HG02973 (cell line): Measurements from ENCODE around the gene CTBP2.

Experiments used
- ATAC-seq: cut with Tn5 transposase; IDR thresholded peaks from one replicate; pipeline ENCODE4 v1.9.1; 2021; ENCODE audit warnings: moderate library complexity; ENCODE audit not compliant: unreplicated experiment

The CTBP2 gene

DNA sequence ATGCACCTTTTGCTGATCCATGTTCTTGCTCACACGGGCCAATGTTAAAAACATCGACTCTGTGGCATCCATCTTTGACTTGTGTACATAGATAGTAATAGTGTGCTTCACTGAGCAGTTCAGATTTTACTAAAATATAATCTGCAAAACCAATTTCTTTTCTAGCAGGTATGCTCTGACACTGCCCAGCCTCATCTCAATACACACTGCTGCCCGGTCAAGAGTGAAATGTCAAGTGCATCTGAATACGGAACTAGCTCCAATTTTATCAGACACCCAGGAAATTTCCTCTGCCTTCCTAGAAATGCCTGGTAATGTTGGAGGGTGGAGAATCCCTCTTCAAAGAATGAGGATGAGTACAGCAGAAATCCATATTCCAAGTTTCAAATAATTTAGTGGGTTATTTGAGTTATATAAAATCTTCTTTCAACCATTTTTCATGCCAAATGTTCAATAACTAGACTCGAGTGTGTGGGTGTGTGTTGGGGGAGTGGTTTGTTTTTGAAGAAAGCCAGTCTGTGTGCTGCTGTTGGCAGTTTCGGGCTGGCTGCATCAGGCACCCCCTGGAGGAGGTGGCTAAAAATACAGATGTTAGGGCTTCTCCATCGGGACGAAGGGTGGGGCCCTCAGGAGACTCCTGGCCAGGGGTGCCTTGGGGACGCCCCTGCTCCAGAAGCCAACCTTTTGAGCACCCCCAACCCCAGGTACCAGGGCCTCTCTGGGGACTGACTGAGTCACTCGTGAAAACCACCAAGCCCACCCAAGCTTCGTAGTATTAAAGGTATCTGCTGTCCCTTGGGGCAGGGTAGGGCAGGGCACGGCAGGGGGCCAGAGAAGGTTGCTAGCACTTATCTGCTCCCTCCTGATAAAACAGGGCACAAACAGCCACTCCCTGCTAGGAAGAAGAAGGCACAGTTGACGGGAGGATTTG lies 15.4 kb downstream of the CTBP2 start:
- ATAC-seq: no peak

DNA sequence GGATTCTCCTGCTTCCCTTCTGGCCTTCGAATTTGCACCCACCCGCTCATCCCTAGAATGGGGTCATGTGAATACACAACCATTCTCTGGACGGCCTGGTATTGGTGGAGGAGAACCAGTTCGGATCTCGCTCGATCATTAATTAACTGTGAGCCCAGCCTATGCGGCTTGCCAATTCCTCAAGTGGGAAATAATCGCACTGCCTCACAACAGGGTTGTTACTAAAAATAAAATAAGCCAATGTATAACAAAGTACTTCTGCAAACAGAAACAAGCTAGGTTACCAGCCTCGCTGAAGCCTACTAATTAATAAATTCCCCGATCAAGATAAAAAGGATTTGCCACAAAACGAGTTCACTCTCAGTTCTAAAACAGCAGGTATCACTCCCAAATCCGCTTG lies 16.2 kb downstream of the CTBP2 start:
- ATAC-seq: no peak

DNA sequence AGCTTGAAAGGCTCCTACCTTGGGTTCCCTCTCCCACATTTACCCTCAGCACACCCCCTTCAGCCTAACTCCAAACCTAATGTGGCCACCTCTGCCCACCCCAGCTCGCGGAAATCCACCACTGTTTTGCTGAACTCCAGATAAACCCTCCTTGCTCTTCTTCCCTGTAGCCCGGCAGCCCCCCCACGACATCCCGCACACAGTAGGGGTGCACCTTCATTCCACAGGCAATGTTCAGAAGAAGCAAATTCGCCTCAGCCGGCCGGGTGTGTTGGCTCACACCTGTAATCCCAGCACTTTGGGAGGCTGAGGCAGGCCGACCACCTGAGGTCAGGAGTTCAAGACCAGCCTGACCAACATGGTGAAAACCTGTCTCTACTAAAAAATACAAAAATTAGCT lies 17.4 kb downstream of the CTBP2 start:
- no peak for ATAC-seq

DNA sequence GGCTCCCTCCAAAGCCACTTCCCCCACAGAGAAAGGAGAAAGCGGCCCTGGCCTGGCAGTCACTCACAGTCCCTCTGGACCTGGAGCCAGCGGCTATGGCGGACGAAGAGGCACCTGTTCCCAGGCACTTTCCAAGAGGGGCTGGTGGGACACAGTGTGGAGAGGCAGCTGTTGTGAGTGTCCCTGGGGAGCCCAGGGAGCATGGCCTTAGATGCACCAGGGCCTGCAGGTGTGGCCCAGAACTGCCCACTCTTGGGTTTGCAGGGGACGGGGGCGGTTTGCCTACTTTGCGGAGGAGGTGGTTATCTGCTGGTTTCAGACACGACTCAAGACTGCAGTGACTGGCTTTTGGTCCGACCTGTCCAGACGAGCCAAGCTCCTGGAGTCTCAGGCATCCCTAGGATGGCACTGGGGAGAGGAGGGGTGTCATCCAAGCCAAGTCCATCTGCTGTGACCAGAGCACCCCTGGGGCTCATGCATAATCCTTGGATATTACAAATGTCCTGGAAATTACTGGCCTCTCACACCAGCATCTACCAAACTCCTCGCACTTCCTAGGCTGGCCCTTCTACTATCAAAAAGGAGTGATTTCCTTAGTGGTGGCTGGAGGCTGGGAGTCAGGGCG lies 18.4 kb downstream of the CTBP2 start:
- ATAC-seq: no peak

DNA sequence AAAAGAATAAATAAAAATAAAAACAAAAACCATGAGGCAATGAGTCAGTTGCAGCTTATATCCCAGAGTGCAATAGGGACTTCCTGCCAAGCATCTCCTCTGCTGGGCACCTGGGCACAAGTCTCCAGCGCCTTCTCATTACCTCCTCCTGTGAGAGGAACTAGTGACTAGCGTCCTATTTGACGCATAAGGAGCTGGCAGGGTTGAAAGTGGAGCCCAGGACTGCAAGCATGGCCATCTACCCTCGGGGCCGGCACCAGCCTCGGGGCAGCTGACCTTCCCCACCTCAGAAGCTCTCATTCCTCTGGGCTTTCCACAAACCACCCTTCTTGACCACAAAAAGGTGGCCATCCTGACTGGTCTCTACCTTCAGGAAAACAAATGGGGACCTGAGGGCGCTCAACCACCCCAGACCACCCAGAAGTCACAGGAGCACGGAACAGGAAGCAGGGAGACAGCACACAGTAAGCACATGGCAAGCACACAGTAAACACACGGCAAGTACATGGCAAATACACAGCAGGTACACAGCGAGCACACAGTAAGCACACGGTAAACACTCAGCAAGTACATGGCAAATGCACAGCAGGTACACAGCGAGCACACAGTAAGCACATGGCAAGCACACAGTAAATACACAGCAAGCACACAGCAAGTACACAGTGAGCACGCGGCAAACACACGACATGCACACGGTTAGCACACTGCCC lies 19.1 kb downstream of the CTBP2 start:
- ATAC-seq: no peak

DNA sequence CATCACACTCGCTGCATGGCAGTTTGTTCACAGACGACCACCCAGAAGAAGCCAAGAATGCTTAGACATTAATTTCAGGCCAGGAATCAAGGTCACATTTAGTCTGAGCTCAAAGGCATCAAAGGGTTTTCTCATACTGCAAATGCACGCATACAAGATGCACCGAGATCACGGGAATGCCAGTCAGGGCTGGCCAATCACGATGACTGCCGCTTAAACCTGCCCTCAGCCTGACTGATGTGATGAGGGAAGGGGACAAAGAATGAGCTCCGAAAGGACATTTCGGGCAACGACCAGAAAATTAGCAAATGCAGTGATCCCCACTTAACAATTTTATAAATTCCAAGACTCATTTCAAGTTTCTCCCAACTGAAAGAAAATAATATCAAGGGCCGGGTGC lies 20.2 kb downstream of the CTBP2 start:
- ATAC-seq: no peak

DNA sequence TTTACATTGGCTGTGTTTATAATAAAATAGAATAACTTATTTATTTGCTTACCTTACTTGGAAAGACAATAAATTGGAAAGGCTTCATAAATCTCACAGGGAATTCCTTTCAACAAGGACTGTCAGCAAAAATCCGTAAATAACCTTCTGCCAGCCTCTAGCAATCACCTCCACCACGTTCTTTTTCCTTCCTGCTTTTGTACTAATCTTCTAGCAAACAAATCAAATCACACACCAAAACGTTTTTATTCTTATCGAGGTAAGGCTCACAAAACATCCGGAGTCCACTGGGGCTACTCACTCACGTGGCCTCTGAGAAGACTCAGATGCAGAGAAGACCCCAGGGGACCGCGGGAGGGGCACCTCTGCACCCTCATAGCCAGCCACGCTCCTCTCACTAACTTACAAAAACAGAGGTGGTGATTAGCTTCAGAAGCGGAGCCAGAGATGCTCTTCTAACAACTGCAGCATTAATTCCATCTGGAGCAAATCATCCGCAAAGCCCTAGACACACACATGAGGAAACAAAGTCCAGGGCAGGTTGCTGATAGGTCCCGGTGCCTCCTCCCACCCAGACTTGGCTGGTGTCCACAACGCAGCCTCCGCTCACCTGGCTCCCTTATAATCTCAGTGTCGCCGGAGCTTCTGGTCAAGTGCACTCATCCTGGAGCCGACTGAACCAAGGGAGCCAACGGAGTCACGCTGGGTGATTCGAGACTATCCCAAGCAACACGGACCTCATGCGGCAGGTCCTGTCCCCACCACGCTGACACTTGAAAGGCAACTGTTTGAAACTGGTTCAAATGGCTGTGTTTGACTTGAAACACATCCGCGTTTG lies 22.5 kb downstream of the CTBP2 start:
- no peak for ATAC-seq

DNA sequence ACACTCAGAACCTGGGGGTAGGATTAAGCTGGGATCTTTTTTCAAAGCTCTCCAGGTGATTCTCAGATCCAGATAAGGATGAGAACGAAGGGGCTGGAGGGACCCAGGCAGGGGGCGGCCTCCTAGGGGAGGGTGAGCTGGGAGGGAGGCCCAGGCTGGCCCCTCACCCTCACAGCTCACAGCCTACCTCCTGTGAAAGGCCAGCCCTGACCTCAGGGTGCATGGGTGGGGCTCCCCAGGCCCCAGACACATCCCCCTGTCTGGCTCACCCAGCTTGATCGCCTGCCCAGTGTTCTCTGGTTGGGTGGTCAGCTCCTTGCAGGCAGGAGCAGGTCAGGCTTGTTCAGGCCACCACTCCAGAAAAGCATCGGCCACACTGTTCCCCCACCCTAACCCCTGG lies 24.3 kb downstream of the CTBP2 start:
- no peak for ATAC-seq

DNA sequence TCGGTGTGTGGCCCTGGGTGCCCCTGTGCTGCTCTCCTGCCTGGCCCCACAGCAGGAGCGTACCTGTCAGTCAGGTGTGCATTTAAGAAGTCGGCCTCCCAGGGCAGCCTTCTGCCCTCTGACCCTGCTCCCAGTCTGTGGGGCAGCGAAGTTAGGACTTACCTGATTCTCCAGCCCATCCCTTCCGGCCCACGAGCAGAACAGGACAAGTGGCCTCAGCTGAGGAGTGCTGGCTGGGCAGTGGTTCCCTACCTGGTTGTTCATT lies 24.7 kb downstream of the CTBP2 start:
- no peak for ATAC-seq

DNA sequence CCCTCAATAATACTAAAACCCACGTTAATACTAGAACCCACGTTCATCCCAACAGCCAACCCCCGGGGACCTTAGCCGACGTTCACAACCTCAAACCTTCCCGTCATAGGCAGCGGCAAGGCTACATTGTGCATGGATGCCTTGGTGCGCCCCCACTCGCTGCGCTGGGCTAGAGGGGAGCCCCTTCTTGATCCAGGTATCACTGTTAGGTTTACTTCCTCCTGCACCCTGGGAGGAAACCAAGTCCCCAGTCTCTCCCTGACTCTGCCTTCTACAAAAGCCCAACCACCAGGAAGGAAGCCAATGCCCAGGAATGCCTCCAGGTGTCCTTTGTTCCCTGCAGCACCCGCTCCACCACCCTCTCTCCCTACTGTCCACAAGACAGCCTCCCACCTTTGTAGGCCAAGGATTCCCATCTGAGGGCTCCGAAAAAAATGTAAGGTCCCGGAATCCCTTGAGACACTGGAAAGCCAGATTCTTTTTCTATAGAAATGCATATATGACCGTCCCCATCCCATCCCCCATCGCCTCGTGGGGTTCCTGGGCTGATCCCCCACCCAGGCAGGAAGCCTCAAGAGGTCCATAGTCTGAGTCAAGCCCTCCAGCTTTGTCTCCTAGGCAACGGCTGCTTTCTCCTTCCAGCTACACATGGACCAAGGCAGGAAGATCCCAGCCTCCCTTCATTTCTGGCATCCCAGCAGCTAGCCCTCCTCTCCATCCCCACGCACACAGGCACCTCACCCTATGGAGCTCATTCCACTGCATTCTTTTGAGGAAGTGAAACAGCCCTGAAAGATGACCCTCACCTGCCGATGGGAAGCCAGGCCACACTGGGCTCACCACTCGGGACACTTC lies 25.2 kb downstream of the CTBP2 start:
- ATAC-seq: no peak

DNA sequence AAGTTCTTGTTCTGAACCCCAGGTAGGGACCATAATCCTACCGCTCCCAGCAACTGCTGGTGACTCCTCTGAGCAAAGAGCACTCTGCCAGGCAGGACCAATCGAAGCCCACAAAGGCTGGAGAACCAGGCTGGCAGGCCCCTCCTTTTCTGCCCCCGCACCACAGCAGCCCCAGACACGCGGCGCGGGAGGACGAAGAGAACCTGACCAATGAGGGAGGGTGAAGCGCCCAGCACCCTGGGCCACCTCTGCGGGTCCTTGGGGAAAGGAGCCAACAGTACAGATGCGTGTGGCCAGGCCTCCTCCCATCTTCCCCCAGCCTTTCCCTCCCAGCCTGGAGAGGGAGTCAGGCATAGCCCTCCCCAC lies 25.9 kb downstream of the CTBP2 start:
- ATAC-seq: no peak

DNA sequence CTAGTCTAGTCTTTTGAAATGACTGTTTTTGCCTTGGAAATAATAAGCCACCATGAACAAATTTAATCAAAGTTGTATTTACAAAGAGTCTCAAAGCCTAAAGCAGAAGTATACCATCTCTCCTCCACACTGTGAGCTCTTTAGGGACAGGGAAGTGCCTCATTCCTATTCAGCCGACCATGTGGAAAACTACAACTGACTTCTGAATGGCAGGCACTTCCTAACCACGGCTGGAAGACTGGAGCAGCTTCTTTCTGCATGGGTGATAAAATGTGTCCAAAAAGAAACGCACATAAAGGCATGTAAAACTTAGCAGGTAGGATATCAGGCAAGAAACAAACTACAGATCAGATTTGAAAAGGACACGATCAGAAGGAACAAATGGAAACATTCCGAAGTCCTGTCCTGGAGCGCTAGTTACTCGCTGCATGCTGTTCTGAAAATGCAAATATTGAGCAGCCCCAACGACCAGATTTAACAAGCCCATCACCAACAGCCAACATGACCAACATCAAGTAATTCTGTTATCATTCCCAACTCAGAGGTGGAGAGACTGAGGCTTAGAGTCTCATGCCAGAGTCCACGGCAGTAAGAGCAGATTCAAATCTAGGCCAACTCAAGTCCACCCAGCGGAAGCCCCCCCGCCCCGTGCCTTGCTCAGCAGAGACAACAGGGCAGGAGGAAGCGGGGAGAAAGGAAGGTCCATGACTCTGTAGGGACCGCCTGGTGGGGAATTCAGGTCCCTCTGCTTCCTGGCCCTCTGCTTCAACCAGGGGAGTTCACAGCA lies 26.5 kb downstream of the CTBP2 start:
- ATAC-seq: no peak

DNA sequence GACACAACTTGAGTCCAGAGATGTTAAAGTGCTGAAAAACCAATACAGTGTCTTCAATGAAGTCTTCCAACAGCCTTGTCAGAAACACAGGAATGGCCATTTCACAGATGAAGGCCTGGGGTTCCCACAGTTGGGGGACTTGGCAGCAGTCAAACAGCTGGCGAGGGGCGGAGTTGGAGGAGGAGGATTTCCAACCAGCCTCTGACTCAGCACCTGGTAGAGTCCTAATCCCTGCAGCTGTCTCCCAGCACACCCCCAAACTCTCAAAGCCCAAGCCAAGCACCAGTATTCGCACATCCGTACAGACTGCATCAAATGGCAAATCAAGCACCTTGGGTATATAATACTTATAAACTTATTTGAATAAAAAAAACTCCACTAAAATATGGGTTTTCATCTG lies 28.0 kb downstream of the CTBP2 start:
- no peak for ATAC-seq

DNA sequence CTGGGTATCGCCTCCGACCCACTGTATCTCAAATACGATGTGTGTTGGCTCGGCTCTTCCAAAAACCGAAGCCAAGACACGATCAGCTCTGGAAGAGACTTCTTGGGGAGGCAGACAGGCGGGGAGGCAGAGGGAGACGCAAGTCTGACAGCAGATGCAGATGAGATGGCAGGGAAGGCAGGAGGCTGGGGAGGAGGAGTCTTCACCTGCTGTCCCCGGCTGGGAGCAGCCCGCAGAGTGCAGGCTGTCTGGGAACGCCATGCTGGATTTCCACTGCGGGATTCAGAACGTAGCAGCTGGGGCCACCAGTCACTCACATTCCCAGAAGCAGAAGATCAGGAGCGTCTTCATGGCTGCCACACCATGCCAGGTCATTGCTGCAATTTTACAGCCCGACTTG lies 29.4 kb downstream of the CTBP2 start:
- ATAC-seq: no peak

DNA sequence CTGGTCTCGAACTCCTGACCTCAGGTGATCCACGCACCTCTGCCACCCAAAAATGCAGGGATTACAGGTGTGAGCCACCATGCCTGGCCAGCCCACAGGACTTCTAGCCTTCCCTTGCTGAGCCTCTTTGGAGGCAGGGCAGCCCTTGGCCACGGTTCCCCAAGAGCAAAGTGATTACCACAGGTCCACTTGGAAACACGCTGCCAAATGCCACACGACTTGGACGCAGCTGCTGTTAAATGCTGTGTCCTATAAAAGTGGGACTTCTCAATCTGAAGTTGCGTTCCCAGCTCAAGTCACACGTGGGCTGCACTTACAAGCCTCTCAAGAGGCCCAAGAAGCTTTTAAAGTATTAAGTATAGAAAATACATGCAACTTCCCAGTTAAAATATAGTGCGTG lies 30.1 kb downstream of the CTBP2 start:
- no peak for ATAC-seq

DNA sequence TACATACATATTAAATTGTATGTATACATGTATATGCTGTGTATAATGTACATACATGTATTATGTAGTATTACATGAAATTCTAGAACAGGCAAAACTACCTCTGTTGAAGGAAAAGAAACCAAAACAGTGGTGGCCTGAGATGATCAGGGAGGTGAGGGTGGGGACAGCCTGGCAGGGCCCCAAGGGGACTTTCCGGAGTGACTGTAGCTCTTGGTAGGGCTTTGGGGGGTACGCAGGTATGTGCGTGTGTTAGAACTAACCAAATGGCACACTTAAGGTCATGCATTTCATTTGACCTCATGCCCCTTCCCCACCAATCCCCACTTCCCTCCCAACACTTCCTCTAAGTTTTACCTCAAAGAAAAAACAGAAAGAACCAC lies 31.3 kb downstream of the CTBP2 start:
- ATAC-seq: no peak

DNA sequence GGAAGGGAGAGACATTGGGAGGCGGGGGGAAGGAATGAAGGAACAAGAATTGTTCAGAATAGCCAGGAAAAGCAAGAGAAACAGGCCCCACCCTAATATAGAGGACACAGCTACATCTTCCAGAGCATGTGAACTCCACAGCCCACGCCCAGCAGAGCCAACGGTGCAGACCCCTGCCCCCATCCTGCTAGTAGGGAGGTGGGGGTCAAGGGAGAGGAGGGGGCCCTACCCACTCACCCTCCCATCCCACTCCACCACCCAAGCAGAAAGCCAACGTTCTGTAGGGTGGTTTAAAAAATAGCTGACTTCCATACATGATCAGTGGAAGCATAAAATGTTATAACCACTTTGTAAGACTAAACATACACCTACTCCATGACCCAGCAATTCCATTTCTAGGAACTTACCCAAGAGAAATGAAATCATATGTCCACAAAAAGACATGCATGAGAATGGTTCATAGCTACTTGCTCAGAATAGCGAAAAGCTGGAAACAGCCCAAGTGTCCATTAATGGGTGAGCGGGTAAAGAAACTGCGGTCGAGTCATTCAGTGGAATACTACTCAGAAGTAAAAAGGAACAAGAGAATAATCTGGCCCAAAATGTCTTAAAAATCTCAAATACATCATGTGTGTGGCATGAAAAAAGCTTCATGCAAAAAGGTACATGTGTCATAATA lies 31.8 kb downstream of the CTBP2 start:
- ATAC-seq: no peak

DNA sequence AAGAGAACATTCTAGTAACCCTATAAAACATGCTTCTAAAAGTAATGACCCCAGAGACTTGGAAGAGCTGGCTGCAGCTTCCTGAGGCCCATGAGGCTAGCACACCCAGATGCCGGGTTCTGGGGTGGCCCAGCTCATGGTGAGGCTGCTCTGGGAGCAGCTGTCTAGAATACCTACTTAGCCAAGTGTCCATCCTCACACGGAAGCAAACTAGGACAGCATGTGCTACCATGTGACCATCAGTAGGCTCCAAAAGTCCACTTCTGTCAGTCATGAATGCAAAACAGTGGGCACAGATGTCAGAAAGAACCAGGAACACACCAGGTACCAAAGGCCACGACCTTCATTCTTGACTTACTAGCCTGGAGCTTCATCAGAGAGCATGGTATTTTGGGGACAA lies 32.4 kb downstream of the CTBP2 start:
- no peak for ATAC-seq

DNA sequence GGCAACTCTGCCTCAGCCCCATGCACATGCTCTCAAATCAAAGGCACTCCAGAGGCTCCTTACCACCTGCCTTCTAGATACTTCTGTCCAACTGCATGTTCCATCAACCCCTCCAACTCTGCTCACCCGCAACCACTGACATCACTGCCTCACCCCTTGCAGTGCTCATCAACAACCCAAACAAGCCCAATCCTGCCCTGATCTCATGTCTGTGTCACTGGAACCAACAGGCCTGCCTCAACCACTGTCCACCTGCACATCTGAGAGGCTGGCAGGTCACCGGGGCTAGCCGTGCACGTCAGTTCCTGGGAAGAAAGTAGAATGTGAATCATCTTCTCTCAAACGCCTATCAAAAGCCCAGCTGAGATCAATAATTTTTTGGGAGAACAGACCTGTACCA lies 33.3 kb downstream of the CTBP2 start:
- no peak for ATAC-seq
